ENCODE results near the gene BANK1.

The BANK1 gene

GRCh38 chr4:101967697-101968346, 177.3 kb downstream of the BANK1 start:
- Mint-ChIP-seq H3K4me1 (peaks cover 45% of the 10 kb centered on the region), H3K4me3 (no peak overlapping the region), H3K9me3 (peaks cover 2% of the 10 kb centered on the region), H3K27me3 (no peaks in the 10 kb centered on the region), H3K27ac (peak overlapping the region; percentile 86), H3K36me3 (peaks cover 42% of the 10 kb centered on the region)
- ATAC-seq (ENCODE audit: low read depth): no peak
- DNase-seq (ENCODE audit: low spot score in 2 of 2): no peak

GRCh38 chr4:101968364-101968763, 177.8 kb downstream of the BANK1 start:
- H3K9me3 Mint-ChIP-seq: peaks cover 2% of the 10 kb centered on the region
- ATAC-seq (ENCODE audit: low read depth): no peak
- peaks cover 45% of the 10 kb centered on the region for H3K4me1 Mint-ChIP-seq
- H3K4me3 Mint-ChIP-seq: no peak overlapping the region
- peak overlapping the region; percentile 86 for H3K27ac Mint-ChIP-seq
- no peaks in the 10 kb centered on the region for H3K27me3 Mint-ChIP-seq
- peaks cover 42% of the 10 kb centered on the region for H3K36me3 Mint-ChIP-seq
- no peak for DNase-seq (ENCODE audit: low spot score in 2 of 2)

- H3K4me3 Mint-ChIP-seq: no peak overlapping the region
- no peak for DNase-seq (ENCODE audit: low spot score in 2 of 2)
- no peaks in the 10 kb centered on the region for H3K9me3 Mint-ChIP-seq
- H3K27me3 Mint-ChIP-seq: no peaks in the 10 kb centered on the region
- peaks cover 46% of the 10 kb centered on the region for H3K4me1 Mint-ChIP-seq
- H3K27ac Mint-ChIP-seq: peak overlapping the region; percentile 80
- H3K36me3 Mint-ChIP-seq: peaks cover 37% of the 10 kb centered on the region
- ATAC-seq (ENCODE audit: low read depth): no peak
Measured at GRCh38 chr4:101969965-101970364, 179.4 kb downstream of the BANK1 start.

DNA sequence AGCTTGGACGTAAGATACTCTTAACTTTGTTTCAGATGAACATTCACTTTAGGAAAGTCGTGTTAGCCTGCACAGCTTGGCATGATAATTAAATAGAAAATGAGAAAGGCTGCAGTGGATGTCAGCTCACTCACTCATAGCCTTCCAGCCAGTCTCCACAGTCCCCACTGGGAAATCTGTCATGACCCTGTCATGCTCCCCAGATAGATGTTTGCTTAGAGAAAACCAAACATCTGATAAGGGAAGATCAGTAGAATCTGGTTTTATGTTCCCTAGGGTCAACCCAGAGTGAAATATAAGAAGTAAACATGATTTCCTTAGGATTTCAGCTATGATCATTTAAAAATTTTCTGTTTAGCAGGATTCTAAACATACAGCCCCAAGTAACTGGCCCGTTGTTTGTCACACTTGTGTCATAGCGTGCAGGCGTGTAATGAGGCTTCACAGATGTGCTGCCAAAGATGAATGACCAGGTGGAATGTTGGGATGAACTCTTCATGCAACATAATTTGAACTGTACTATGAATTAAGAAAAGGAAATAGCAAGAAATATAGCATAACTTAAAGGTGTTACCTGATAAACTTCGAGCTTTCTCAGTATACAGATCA, 180.1 kb downstream of the BANK1 start:
- Mint-ChIP-seq H3K4me3 (no peak overlapping the region), H3K36me3 (peaks cover 36% of the 10 kb centered on the region), H3K27me3 (no peaks in the 10 kb centered on the region), H3K27ac (peak overlapping the region; percentile 80), H3K9me3 (no peaks in the 10 kb centered on the region), H3K4me1 (peaks cover 46% of the 10 kb centered on the region)
- ATAC-seq (ENCODE audit: low read depth) (no peak), DNase-seq (ENCODE audit: low spot score in 2 of 2) (no peak)

DNA sequence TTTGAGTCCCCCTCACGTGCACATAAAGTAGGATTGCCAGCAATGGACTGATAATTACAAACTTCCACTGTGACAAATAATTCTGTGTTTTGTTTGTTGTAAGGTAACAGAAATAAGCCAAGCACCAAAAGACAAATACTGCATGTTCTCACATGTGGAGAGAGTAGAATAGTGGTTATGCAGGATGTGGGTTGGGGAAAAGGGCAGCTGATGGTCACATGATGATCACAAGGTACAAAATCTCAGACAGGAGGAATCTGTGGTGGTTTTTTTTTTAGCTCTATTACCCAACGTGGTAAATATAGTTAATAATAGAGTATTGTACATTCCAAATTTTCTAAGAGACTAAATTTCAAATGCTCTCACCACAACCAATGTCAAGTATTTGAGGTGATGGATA, 182.3 kb downstream of the BANK1 start:
- Mint-ChIP-seq H3K27me3 (no peaks in the 10 kb centered on the region), H3K4me1 (peaks cover 47% of the 10 kb centered on the region), H3K9me3 (no peaks in the 10 kb centered on the region), H3K36me3 (peaks cover 34% of the 10 kb centered on the region), H3K4me3 (no peak overlapping the region), H3K27ac (peak overlapping the region; percentile 37)
- DNase-seq (ENCODE audit: low spot score in 2 of 2): no peak
- ATAC-seq (ENCODE audit: low read depth): peak; percentile 89

DNA sequence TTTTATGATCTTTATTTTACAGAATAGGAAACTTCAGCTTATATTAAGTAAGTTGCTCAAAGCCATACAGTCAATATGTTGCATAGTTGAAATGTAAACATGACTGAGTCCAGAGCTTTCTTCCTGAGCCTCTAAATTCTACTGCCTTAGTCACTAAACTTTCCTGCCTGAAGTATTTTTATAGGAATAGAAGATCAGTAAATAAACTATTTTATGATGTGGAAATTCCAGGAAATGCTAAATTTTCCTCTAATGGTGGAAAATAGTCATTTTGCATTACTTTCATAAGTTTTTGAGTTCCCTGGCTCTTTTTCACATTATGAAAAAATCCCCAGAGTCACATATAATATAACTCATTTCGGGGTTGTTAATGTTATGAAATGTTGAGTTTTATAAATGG, 182.8 kb downstream of the BANK1 start:
- H3K9me3 Mint-ChIP-seq: no peaks in the 10 kb centered on the region
- no peak for DNase-seq (ENCODE audit: low spot score in 2 of 2)
- H3K4me3 Mint-ChIP-seq: no peak overlapping the region
- H3K27me3 Mint-ChIP-seq: no peaks in the 10 kb centered on the region
- peaks cover 43% of the 10 kb centered on the region for H3K4me1 Mint-ChIP-seq
- peaks cover 31% of the 10 kb centered on the region for H3K36me3 Mint-ChIP-seq
- no peak overlapping the region for H3K27ac Mint-ChIP-seq
- ATAC-seq (ENCODE audit: low read depth): no peak

DNA sequence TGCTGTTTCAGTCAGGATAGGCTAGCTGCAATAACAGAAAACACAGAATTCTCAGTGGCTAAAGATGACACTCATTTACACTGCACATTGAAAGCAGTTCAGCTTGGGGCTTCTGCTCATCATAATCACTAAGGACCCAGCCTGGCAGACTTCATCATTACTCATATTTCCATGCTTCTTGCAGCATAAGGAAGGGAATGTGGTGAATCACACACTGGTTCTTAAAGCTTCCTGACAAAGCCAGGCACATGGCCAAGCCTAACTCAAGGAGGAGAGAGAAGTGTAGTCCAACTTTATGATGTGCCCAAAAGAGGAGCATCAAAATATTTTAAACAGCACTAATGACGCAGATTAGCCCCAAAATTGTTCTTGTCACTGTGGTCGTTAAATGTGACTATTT, 186.5 kb downstream of the BANK1 start:
- Mint-ChIP-seq H3K4me1 (peaks cover 32% of the 10 kb centered on the region), H3K9me3 (no peaks in the 10 kb centered on the region), H3K27ac (peak overlapping the region; percentile 38), H3K27me3 (no peaks in the 10 kb centered on the region), H3K4me3 (no peak overlapping the region), H3K36me3 (peaks cover 27% of the 10 kb centered on the region)
- no peak for DNase-seq (ENCODE audit: low spot score in 2 of 2)
- ATAC-seq (ENCODE audit: low read depth): no peak

GRCh38 chr4:101981756-101982155, 191.2 kb downstream of the BANK1 start:
- no peak for DNase-seq (ENCODE audit: low spot score in 2 of 2)
- H3K27ac Mint-ChIP-seq: no peak overlapping the region

DNA sequence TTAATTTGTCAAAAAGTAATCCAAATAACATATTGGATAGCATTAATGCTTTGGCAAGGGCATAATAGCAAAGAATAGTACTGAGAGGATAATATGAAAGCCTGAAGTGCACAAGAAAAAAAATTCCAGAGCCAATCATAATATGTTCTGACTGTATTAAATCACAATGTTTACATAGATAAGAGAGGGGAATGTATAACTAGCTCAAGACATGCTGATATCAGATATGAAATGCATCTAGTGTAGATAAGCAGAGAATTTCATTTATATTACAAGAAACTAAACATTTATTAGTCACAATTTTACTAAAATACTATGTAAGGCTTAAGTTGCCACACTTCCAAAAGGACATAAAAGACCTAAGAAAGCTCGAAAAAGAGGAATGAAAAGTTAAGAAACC, 193.3 kb downstream of the BANK1 start:
- ATAC-seq (ENCODE audit: low read depth) (no peak), DNase-seq (ENCODE audit: low spot score in 2 of 2) (no peak)
- Mint-ChIP-seq H3K9me3 (peaks cover 2% of the 10 kb centered on the region), H3K27ac (peak overlapping the region; percentile 75), H3K36me3 (peaks cover 35% of the 10 kb centered on the region), H3K27me3 (no peaks in the 10 kb centered on the region), H3K4me3 (no peak overlapping the region), H3K4me1 (peaks cover 32% of the 10 kb centered on the region)

More at GRCh38 chr4:101981756-101982155, 191.2 kb downstream of the BANK1 start:
- H3K36me3 Mint-ChIP-seq: peaks cover 33% of the 10 kb centered on the region
- no peak overlapping the region for H3K4me3 Mint-ChIP-seq
- peaks cover 2% of the 10 kb centered on the region for H3K9me3 Mint-ChIP-seq
- peak; percentile 34 for ATAC-seq (ENCODE audit: low read depth)
- peaks cover 29% of the 10 kb centered on the region for H3K4me1 Mint-ChIP-seq
- H3K27me3 Mint-ChIP-seq: no peaks in the 10 kb centered on the region

GRCh38 chr4:101987623-101988243, 197.2 kb downstream of the BANK1 start:
- Mint-ChIP-seq H3K27ac (peak overlapping the region; percentile 90), H3K9me3 (peaks cover 2% of the 10 kb centered on the region)

DNA sequence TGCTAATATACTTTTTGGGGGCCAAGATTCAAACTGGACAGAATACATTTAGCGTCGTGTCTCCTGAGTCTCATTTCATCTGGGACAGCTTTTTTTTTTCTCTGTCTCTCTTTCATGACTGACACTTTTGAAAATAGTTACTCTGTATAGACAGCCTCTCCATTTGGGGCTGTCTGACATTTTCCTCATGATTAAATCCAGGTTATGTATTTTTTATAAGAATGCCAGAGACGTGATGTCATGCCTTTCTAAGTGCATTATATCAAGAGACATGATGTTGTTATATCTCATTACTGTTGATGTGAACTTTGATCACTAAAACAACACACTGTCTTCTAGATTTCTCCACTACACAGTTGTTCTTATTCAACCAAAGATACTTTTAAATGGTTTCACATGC, 199.0 kb downstream of the BANK1 start:
- H3K27ac Mint-ChIP-seq: peak overlapping the region; percentile 45
- H3K4me3 Mint-ChIP-seq: no peak overlapping the region
- ATAC-seq (ENCODE audit: low read depth) (no peak), DNase-seq (ENCODE audit: low spot score in 2 of 2) (no peak)
- peaks cover 42% of the 10 kb centered on the region for H3K36me3 Mint-ChIP-seq
- H3K9me3 Mint-ChIP-seq: peaks cover 2% of the 10 kb centered on the region
- H3K27me3 Mint-ChIP-seq: no peaks in the 10 kb centered on the region
- H3K4me1 Mint-ChIP-seq: peaks cover 53% of the 10 kb centered on the region

More at GRCh38 chr4:101987623-101988243, 197.2 kb downstream of the BANK1 start:
- DNase-seq (ENCODE audit: low spot score in 2 of 2): no peak
- H3K4me3 Mint-ChIP-seq: no peak overlapping the region
- peak; percentile 29 for ATAC-seq (ENCODE audit: low read depth)
- no peaks in the 10 kb centered on the region for H3K27me3 Mint-ChIP-seq
- peaks cover 45% of the 10 kb centered on the region for H3K36me3 Mint-ChIP-seq
- H3K4me1 Mint-ChIP-seq: peaks cover 44% of the 10 kb centered on the region

DNA sequence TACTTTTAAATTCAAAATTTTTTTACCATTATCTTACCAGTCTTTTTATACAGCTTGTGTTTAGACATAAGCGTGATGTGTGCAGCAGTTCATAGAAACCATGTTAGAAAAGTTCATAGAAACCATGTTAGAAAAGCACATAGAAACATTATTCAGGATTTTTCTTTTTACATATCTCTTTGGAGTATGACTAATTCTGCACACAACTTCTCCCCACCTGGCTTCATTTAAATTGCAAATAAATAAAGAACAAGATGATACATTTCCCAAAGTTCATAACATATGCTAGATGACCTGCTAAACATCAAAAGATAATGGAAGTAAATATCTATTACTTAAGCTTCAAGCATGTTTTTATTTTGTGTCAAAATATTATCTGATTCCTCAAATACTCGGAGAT, 201.9 kb downstream of the BANK1 start:
- H3K36me3 Mint-ChIP-seq: peaks cover 51% of the 10 kb centered on the region
- H3K4me3 Mint-ChIP-seq: no peak overlapping the region

DNA sequence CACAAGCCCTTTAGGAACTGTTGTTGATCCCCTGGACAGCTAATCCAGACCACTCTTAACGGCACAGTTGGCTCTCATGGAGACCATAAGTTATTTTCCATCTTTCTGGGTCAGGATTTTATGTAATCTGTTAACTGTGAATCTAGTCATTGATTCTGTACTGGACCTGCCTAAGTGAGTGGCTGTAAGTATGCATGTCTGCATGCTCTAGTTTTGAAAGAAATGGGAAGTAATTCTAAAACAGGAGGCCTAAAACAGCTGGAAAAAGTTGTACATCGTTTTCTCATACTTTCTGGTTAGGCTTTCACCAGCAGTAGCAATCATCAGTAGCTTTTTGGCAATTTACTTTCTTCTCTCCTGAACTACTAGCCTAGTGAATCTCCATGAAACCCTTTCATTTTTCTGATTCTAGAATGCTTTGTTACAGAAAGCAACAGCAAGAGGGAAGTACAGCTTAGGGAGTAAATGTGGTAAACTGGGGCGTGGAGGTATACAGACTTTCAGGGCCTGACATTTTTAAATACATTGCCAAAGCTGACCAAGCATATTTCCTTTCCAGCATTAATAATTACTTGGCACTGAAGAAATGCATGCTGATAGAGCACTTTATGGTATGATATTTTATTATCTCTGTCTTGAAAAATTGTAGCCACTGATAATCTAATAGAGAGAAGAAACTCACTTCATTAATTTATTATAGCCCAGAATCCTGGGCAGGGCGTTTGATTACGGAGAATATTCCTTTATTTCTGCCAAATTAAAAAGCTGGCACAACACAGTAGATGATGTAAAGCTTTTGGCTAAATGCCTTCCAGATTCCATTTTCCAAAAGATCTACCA, 202.7 kb downstream of the BANK1 start:
- Mint-ChIP-seq H3K4me3 (no peak overlapping the region), H3K4me1 (peaks cover 66% of the 10 kb centered on the region), H3K36me3 (peaks cover 54% of the 10 kb centered on the region), H3K27ac (peak overlapping the region; percentile 83), H3K27me3 (no peaks in the 10 kb centered on the region), H3K9me3 (peaks cover 2% of the 10 kb centered on the region)
- ATAC-seq (ENCODE audit: low read depth): peak; percentile 59
- DNase-seq (ENCODE audit: low spot score in 2 of 2): no peak

More for the DNA sequence above, 201.9 kb downstream of the BANK1 start:
- peak overlapping the region; percentile 83 for H3K27ac Mint-ChIP-seq
- peaks cover 63% of the 10 kb centered on the region for H3K4me1 Mint-ChIP-seq
- no peaks in the 10 kb centered on the region for H3K27me3 Mint-ChIP-seq
- DNase-seq (ENCODE audit: low spot score in 2 of 2) (no peak), ATAC-seq (ENCODE audit: low read depth) (no peak)
- H3K9me3 Mint-ChIP-seq: peaks cover 2% of the 10 kb centered on the region

All from memory B cell (primary cell).